OCI-M2 (cell line): ENCODE measurements around the gene GPR155.
"Not testable (repeated sequence)": the region's sequence is repeated elsewhere in the genome, so short reads cannot be mapped to it uniquely, and the experiment has no call there.

Experiments
- DNase-seq: peaks from one replicate; lab custom pipeline; 2025; ENCODE audit not compliant: unreplicated experiment; lab: John Stamatoyannopoulos, UW

GPR155 gene

GRCh38 chr2:174439323-174439722, 47.5 kb downstream of the GPR155 start:
- no peak for DNase-seq

- DNase-seq, result no peak
Measured at GRCh38 chr2:174438146-174438886, 48.5 kb downstream of the GPR155 start.

- no peak for DNase-seq
Measured at GRCh38 chr2:174436351-174436750, 50.5 kb downstream of the GPR155 start.

- no peak for DNase-seq
Measured at GRCh38 chr2:174431902-174432301, 54.9 kb downstream of the GPR155 start.

GRCh38 chr2:174430066-174430465, 56.8 kb downstream of the GPR155 start:
- DNase-seq, result no peak

- no peak for DNase-seq
Measured at GRCh38 chr2:174428214-174428613, 58.6 kb downstream of the GPR155 start.

- no peak for DNase-seq
Measured at GRCh38 chr2:174412256-174412655, 74.6 kb downstream of the GPR155 start.

GRCh38 chr2:174410039-174410438, 76.8 kb downstream of the GPR155 start:
- DNase-seq, result not testable (repeated sequence)

GRCh38 chr2:174403628-174404027, 83.2 kb downstream of the GPR155 start:
- DNase-seq, result no peak

GRCh38 chr2:174400853-174401252, 86.0 kb downstream of the GPR155 start:
- DNase-seq, result no peak

GRCh38 chr2:174399171-174399570, 87.7 kb downstream of the GPR155 start:
- DNase-seq, result no peak

GRCh38 chr2:174397773-174398172, 89.1 kb downstream of the GPR155 start:
- no peak for DNase-seq

GRCh38 chr2:174395969-174396630, 90.7 kb downstream of the GPR155 start:
- DNase-seq, result no peak

- peak; percentile 31 for DNase-seq
Measured at GRCh38 chr2:174395284-174395968, 91.4 kb downstream of the GPR155 start, which contains the start of gene SCRN3. TSS of gene SCRN3 (plus strand) at chr2:174395730. CDS start at chr2:174398284, 2,554 bp downstream.

- no peak for DNase-seq
Measured at GRCh38 chr2:174392706-174393105, 94.1 kb downstream of the GPR155 start.

GRCh38 chr2:174390303-174390702, 96.5 kb downstream of the GPR155 start:
- DNase-seq, result not testable (repeated sequence)

GRCh38 chr2:174389542-174389941, 97.3 kb downstream of the GPR155 start:
- DNase-seq, result no peak

- DNase-seq, result not testable (repeated sequence)
Measured at GRCh38 chr2:174388706-174389105, 98.1 kb downstream of the GPR155 start.

- DNase-seq, result no peak
Measured at GRCh38 chr2:174385201-174385600, 101.6 kb downstream of the GPR155 start.

GRCh38 chr2:174383796-174384195, 103.0 kb downstream of the GPR155 start:
- no peak for DNase-seq
